SU-DHL-6 (cell line): ENCODE data around the gene HOXD9.

ENCODE experiments used
- H2AFZ ChIP-seq: fragments of 200-600 bp; sonication (generic); 2 replicates; pipeline ENCODE4 v1.6.1; 2014; ENCODE audit warnings: low read depth, mild to moderate bottlenecking, moderate library complexity, mixed read lengths, antibody characterized with exemption, low read length; ENCODE audit not compliant: severe bottlenecking
- H3F3A ChIP-seq: fragments of 200-600 bp; shearing (Covaris generic); 2 replicates; pipeline ENCODE4 v1.6.0; 2016; ENCODE audit warnings: antibody characterized with exemption, mild to moderate bottlenecking; ENCODE audit not compliant: insufficient read depth
- H3K27ac ChIP-seq: fragments of 200-600 bp; sonication (generic); 2 replicates; pipeline ENCODE4 v1.5.1; 2016; ENCODE audit warnings: low read depth, mild to moderate bottlenecking, low read length, moderate library complexity, mixed read lengths
- H3K27me3 ChIP-seq: fragments of 200-600 bp; sonication (generic), shearing (Covaris generic); 2 replicates; pipeline ENCODE4 v1.6.0; 2014; ENCODE audit warnings: mild to moderate bottlenecking, low read length
- H3K36me3 ChIP-seq: fragments of 200-600 bp; sonication (generic); 2 replicates; pipeline ENCODE4 v1.6.1; 2014; ENCODE audit warnings: mild to moderate bottlenecking, low read length, mixed read lengths
- H3K4me2 ChIP-seq: fragments of 300-600, 200-600 bp; shearing (Covaris generic), sonication (generic); 2 replicates; pipeline ENCODE4 v1.6.0; 2014; ENCODE audit warnings: low read length, low read depth, mild to moderate bottlenecking; ENCODE audit not compliant: poor library complexity, severe bottlenecking
- H3K4me3 ChIP-seq: fragments of 200-600 bp; sonication (generic); 2 replicates; pipeline ENCODE4 v1.5.1; 2014; ENCODE audit warnings: antibody characterized with exemption, low read length, mild to moderate bottlenecking, mixed read lengths; ENCODE audit not compliant: insufficient read depth, poor library complexity, severe bottlenecking
- H3K79me2 ChIP-seq: fragments of 200-600 bp; sonication (generic); 2 replicates; pipeline ENCODE4 v1.6.1; 2014; ENCODE audit warnings: mild to moderate bottlenecking, low read length, moderate library complexity; ENCODE audit not compliant: insufficient read depth
- H3K9ac ChIP-seq: fragments of 200-600 bp; sonication (generic); 2 replicates; pipeline ENCODE4 v1.7.0; 2014; ENCODE audit warnings: mild to moderate bottlenecking, low read length
- H3K9me2 ChIP-seq: fragments of 200-600 bp; sonication (generic); replicated peaks from 2 replicates; pipeline ENCODE4 v1.6.1; 2014; ENCODE audit warnings: low read length; ENCODE audit not compliant: insufficient read depth
- H3K9me3 ChIP-seq: fragments of 200-600 bp; sonication (generic); 2 replicates; pipeline ENCODE4 v1.6.1; 2014; ENCODE audit warnings: low read length, mixed read lengths; ENCODE audit not compliant: insufficient read depth
- H4K20me1 ChIP-seq: fragments of 200-600 bp; sonication (generic); 2 replicates; pipeline ENCODE4 v1.6.1; 2014; ENCODE audit warnings: low read depth, mild to moderate bottlenecking, antibody characterized with exemption, low read length, moderate library complexity, mixed read lengths
- EZH2phosphoT487 ChIP-seq: fragments of 200-600 bp; sonication (generic), shearing (Covaris generic); conservative IDR thresholded peaks from 2 replicates; pipeline ENCODE4 v1.6.1; 2018; ENCODE audit warnings: mild to moderate bottlenecking, antibody characterized with exemption, low read length, moderate library complexity, mixed read lengths
- TF ChIP-seq, protein P1 (sequence below): fragments of 200-600 bp; sonication (generic); IDR thresholded peaks from one replicate; pipeline ENCODE4 v1.5.1; 2017; ENCODE audit warnings: antibody characterized with exemption, mild to moderate bottlenecking, low read length, moderate library complexity; ENCODE audit not compliant: insufficient read depth, poor library complexity, severe bottlenecking

The HOXD9 gene

GRCh38 chr2:176160251-176160985 lies 37.9 kb downstream of the HOXD9 start:
- Histone ChIP-seq H4K20me1 (no peaks in the 10 kb centered on the region), H3K79me2 (no peaks in the 10 kb centered on the region), H3K27ac (no peak overlapping the region), H3K27me3 (no peaks in the 10 kb centered on the region), H3K9ac (no peak overlapping the region), H3K9me2 (no peaks in the 10 kb centered on the region), H3K9me3 (no peaks in the 10 kb centered on the region), H2AFZ (no peak overlapping the region), H3K4me2 (no peak overlapping the region), H3K36me3 (no peaks in the 10 kb centered on the region), H3K4me3 (no peak overlapping the region), H3F3A (no peaks in the 10 kb centered on the region)
- TF ChIP-seq, protein P1, sequence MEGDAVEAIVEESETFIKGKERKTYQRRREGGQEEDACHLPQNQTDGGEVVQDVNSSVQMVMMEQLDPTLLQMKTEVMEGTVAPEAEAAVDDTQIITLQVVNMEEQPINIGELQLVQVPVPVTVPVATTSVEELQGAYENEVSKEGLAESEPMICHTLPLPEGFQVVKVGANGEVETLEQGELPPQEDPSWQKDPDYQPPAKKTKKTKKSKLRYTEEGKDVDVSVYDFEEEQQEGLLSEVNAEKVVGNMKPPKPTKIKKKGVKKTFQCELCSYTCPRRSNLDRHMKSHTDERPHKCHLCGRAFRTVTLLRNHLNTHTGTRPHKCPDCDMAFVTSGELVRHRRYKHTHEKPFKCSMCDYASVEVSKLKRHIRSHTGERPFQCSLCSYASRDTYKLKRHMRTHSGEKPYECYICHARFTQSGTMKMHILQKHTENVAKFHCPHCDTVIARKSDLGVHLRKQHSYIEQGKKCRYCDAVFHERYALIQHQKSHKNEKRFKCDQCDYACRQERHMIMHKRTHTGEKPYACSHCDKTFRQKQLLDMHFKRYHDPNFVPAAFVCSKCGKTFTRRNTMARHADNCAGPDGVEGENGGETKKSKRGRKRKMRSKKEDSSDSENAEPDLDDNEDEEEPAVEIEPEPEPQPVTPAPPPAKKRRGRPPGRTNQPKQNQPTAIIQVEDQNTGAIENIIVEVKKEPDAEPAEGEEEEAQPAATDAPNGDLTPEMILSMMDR = no peak
- no peak for TF ChIP-seq EZH2phosphoT487

GRCh38 chr2:176160986-176161824 lies 38.7 kb downstream of the HOXD9 start:
- Histone ChIP-seq H3K4me2 (no peak overlapping the region), H3K27me3 (no peaks in the 10 kb centered on the region), H4K20me1 (no peaks in the 10 kb centered on the region), H3K27ac (no peak overlapping the region), H3K9ac (no peak overlapping the region), H3K36me3 (no peaks in the 10 kb centered on the region), H3F3A (no peaks in the 10 kb centered on the region), H3K9me2 (no peaks in the 10 kb centered on the region), H3K9me3 (no peaks in the 10 kb centered on the region), H3K79me2 (no peaks in the 10 kb centered on the region), H3K4me3 (no peak overlapping the region), H2AFZ (no peak overlapping the region)
- TF ChIP-seq EZH2phosphoT487 = no peak
- TF ChIP-seq, protein P1 = no peak

GRCh38 chr2:176161825-176162626 lies 39.5 kb downstream of the HOXD9 start:
- H3K36me3 ChIP-seq = no peaks in the 10 kb centered on the region
- H3K9me2 ChIP-seq = no peaks in the 10 kb centered on the region
- no peaks in the 10 kb centered on the region for H3K79me2 ChIP-seq
- no peak overlapping the region for H2AFZ ChIP-seq
- no peak overlapping the region for H3K9ac ChIP-seq
- H3K4me3 ChIP-seq = no peak overlapping the region
- H3K4me2 ChIP-seq = no peak overlapping the region
- TF ChIP-seq, protein P1 = no peak
- no peak for TF ChIP-seq EZH2phosphoT487
- H4K20me1 ChIP-seq = no peaks in the 10 kb centered on the region
- H3F3A ChIP-seq = no peaks in the 10 kb centered on the region
- no peaks in the 10 kb centered on the region for H3K9me3 ChIP-seq
- no peaks in the 10 kb centered on the region for H3K27me3 ChIP-seq
- no peak overlapping the region for H3K27ac ChIP-seq
